H1 (cell line): ENCODE measurements around the gene TTC13. TPM values are rescaled to one million over a fixed set of nuclear protein-coding genes. Genes with fewer than 3 reads are reported as not detected.

Experiments
- CHD2 ChIP-seq: IDR thresholded peaks from 2 replicates; pipeline ENCODE4 v1.6.1; 2012; ENCODE audit warnings: low read length, improper control_type of control experiment
- CREB1 ChIP-seq: IDR thresholded peaks from 2 replicates; pipeline ENCODE4 v1.6.1; 2012; ENCODE audit warnings: inconsistent platforms
- POLR2AphosphoS5 ChIP-seq: IDR thresholded peaks from 2 replicates; pipeline ENCODE4 v1.6.1; 2011; ENCODE audit warnings: low read depth, low read length
- SUZ12 ChIP-seq: fragments of 200-600 bp; sonication (generic); IDR thresholded peaks from 2 replicates; pipeline ENCODE4 v1.6.1; 2012; ENCODE audit warnings: mild to moderate bottlenecking, inconsistent platforms, low read length, moderate library complexity, mixed read lengths
- polyA plus RNA-seq, 7 experiments: library from polyadenylated mRNA; depleted of rRNA in 3 of 7; stranded (reverse) in 5 of 7; unstranded in 2 of 7; fragments of >200 nt in 5 of 7; fragments of 200-250 nt in 2 of 7; gene quantifications; 1 replicate in 5 of 7; 2 replicates in 1 of 7; 4 replicates in 1 of 7; pipeline versions ENCODE4 v1.2.1 to v1.2.3, GENCODE V29; 2011 to 2013; ENCODE audit warnings: missing spikeins in 2 of 7, mixed read lengths in 2 of 7
- total RNA-seq: library from RNA; stranded (reverse); fragmentation: NEBNext Ultra II Directional; extraction: Animal tissue kit (Norgen Biotek cat#: 25700); gene quantifications from 2 replicates; pipeline ENCODE4 v1.2.1, GENCODE V29; 2021

TTC13 gene
- total and polyA plus RNA-seq, 2 of the 8 experiments (the other 6 are each of a cell fraction or from before 2014, with no cell fraction given): 3.1 to 7.1 TPM

DNA sequence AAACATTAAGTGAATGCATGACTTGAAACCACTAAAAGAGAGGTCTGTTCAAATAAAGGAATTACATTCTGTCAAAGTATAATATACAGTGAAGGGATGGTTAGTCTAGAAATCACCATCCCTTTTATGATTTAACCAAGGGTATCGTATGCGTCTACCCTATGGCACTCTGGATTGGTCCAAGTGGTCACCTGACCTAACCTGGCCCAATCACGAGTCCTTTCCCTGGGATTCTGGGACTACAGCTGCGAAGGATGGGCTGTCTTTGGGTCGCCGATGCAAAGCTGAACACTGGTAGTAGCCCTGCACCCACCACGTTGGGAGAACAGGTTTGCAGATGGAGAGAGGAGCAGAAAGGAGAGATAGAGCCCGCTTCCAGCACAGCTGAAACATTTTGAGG is 79.9 kb downstream of the TTC13 start (continued):
- TF ChIP-seq CHD2 (no peak), POLR2AphosphoS5 (no peak), CREB1 (no peak), SUZ12 (no peak)
- TF ChIP-seq, all 59 proteins: peak for 0
